Pons (tissue), 1 donor: ENCODE results near the gene SRMS.

ENCODE experiments used
- DNase-seq: peaks from one replicate; pipeline ENCODE4 v3.0.0-alpha.2; 2016; ENCODE audit warnings: low spot score

Gene SRMS

GRCh38 chr20:63552481-63553249 lies 5.1 kb upstream of the SRMS start:
- DNase-seq: no peak

GRCh38 chr20:63551068-63551467 lies 3.5 kb upstream of the SRMS start:
- no peak for DNase-seq

- DNase-seq: no peak
Measured at GRCh38 chr20:63549679-63550282, 2.2 kb upstream of the SRMS start.

GRCh38 chr20:63549019-63549418 lies 1.5 kb upstream of the SRMS start:
- DNase-seq: no peak

- DNase-seq: no peak
Measured at GRCh38 chr20:63548542-63548941, 993 bp upstream of the SRMS start.

GRCh38 chr20:63546956-63547724 lies 409 bp downstream of the SRMS start:
- DNase-seq: no peak

GRCh38 chr20:63546256-63546955 lies 1.1 kb downstream of the SRMS start:
- DNase-seq: no peak

GRCh38 chr20:63545814-63546213 lies 1.7 kb downstream of the SRMS start:
- no peak for DNase-seq

GRCh38 chr20:63544958-63545516 lies 2.5 kb downstream of the SRMS start:
- no peak for DNase-seq

GRCh38 chr20:63544241-63544957 lies 3.1 kb downstream of the SRMS start:
- DNase-seq: no peak

GRCh38 chr20:63543733-63544132 lies 3.8 kb downstream of the SRMS start:
- DNase-seq: no peak

GRCh38 chr20:63543131-63543530 lies 4.4 kb downstream of the SRMS start:
- DNase-seq: no peak

- no peak for DNase-seq
Measured at GRCh38 chr20:63542696-63543095, 4.9 kb downstream of the SRMS start.

- DNase-seq: no peak
Measured at GRCh38 chr20:63542031-63542559, 5.5 kb downstream of the SRMS start.

GRCh38 chr20:63541371-63541770 lies 6.2 kb downstream of the SRMS start:
- DNase-seq: no peak

GRCh38 chr20:63540417-63541186 lies 6.9 kb downstream of the SRMS start:
- no peak for DNase-seq

GRCh38 chr20:63539441-63540370 lies 7.8 kb downstream of the SRMS start:
- no peak for DNase-seq

GRCh38 chr20:63539092-63539430 lies 8.5 kb downstream of the SRMS start:
- DNase-seq: no peak
